ENCODE results near the gene TGFBR2. TPM values are rescaled to one million over a fixed set of nuclear protein-coding genes. Genes with fewer than 3 reads are reported as not detected.
A peak's percentile ranks its signal among the peaks of the same experiment; 100 is the strongest.

The TGFBR2 gene
- polyA plus RNA-seq, 1 donor from 2014 or later, result 76.8 TPM

DNA sequence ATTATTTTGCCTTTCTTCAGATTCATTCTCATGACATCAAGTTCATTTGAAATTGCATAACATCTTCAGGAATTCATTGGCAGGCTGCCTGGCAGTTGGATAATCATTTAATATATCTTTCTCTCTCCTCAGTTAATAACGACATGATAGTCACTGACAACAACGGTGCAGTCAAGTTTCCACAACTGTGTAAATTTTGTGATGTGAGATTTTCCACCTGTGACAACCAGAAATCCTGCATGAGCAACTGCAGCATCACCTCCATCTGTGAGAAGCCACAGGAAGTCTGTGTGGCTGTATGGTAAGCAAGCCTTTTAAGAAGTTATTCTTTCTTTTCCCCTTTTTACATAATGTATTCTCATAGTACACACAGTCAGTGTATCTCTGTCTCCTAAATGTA, 38.2 kb downstream of the TGFBR2 start:
- Mint-ChIP-seq H3K9me3 (no peaks in the 10 kb centered on the region), H3K27me3 (no peaks in the 10 kb centered on the region), H3K4me1 (peaks cover 73 to 83% (median 75%) of the 10 kb centered on the region in 3 donors), H3K27ac (peak overlapping the region; percentile 67 to 92 (median 83)), H3K36me3 (peaks cover 6% of the 10 kb centered on the region), H3K4me3 (peak overlapping the region; percentile 51 to 93 (median 71))

GRCh38 chr3:30645077-30645476, 38.7 kb downstream of the TGFBR2 start:
- Mint-ChIP-seq H3K4me1 (peaks cover 73 to 83% (median 75%) of the 10 kb centered on the region in 3 donors), H3K27me3 (no peaks in the 10 kb centered on the region), H3K27ac (peak overlapping the region; percentile 67 to 92 (median 83)), H3K4me3 (peak overlapping the region in 3 of 4 donors; percentile 64 to 93 (median 78)), H3K9me3 (no peaks in the 10 kb centered on the region), H3K36me3 (peaks cover 6% of the 10 kb centered on the region)

DNA sequence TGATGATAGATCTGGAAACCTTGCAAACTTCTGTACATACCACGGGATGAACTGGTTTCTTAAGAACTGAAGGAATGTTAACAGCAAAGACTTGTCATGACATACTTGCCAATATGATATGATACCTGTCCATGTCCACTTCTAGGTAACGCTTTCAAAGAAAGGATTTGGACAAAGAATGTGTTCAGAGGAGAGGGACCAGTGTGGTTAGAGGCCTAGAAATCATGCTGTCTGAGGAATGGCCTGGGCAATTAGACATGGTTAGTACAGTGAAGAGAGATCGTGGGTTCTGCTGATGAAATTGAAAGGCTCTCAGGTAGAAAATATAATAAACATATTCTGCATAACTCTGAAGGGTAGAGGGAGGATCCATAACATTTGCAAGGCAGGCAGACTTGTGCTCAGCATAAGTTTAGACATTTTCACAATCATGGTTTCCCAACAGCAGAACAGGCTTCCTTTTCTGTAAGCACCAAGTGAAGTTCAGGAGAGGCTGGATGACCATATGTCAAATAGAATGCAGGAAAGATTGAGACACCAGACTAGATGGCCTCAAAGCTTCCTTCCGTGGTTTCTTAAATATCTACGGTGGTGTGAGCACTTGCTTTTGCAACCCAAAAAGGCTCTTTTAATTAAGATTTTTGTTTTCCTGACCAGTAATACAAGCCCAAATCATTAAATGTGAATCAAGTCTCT, 39.9 kb downstream of the TGFBR2 start:
- Mint-ChIP-seq H3K4me3 (peak overlapping the region in 3 of 4 donors; percentile 13 to 40 (median 25)), H3K27me3 (no peaks in the 10 kb centered on the region), H3K36me3 (peaks cover 8% of the 10 kb centered on the region), H3K4me1 (peaks cover 66 to 86% (median 74%) of the 10 kb centered on the region in 3 donors), H3K27ac (peak overlapping the region; percentile 37 to 91 (median 66)), H3K9me3 (no peaks in the 10 kb centered on the region)

DNA sequence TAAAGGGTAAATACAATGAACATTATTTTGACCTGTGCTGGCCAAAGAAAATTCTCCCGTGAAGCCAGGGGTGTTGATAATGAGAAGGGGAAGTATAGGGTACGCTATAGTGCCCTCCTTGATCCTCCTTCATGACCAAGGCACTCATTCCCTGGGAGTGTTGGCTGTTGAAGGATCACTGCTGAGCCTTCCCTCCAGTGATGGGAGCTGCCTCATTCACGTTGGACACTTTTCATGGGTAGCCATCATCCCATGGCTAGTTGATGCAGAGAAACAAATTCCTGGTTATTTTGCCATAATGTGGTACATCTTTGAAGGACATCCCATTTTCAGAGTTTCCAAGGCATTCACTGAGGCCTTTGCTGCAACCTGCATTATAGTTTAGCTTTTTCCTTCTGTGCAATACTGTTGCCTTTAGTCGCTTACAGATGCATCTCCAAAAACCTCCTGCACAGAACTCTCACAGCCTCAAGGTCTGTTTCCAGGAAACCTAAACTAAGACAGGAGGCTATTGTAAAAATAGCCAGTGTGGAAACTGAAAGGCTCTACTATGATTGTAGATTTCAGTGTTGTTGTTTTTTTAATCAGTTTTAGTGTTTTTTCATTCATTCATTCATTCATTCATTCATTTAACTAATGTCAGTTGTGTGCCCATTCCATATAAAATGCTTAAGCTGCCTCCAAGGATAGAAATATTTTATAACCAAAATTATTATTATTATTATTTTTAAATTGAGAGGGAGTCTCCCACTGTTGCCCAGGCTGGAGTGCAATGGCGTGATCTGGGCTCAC, 40.8 kb downstream of the TGFBR2 start:
- Mint-ChIP-seq H3K36me3 (peaks cover 8% of the 10 kb centered on the region), H3K27ac (peak overlapping the region; percentile 37 to 91 (median 66)), H3K9me3 (no peaks in the 10 kb centered on the region), H3K27me3 (no peaks in the 10 kb centered on the region), H3K4me3 (peak overlapping the region in 2 of 4 donors; percentile 33 to 52), H3K4me1 (peaks cover 60 to 78% (median 69%) of the 10 kb centered on the region in 3 donors)

- Mint-ChIP-seq H3K36me3 (peaks cover 8% of the 10 kb centered on the region), H3K4me3 (peak overlapping the region in 3 of 4 donors; percentile 21 to 88 (median 87)), H3K27me3 (no peaks in the 10 kb centered on the region), H3K4me1 (peaks cover 53 to 69% (median 63%) of the 10 kb centered on the region in 3 donors), H3K9me3 (no peaks in the 10 kb centered on the region), H3K27ac (peak overlapping the region; percentile 65 to 89 (median 89))
These were observed 42.4 kb downstream of the TGFBR2 start for GRCh38 chr3:30648670-30649357.

GRCh38 chr3:30649572-30650318, 43.3 kb downstream of the TGFBR2 start:
- Mint-ChIP-seq H3K4me3 (peak overlapping the region; percentile 21 to 88 (median 68)), H3K4me1 (peaks cover 48 to 67% (median 58%) of the 10 kb centered on the region in 3 donors), H3K9me3 (no peaks in the 10 kb centered on the region), H3K27ac (peak overlapping the region; percentile 65 to 89 (median 89)), H3K27me3 (no peaks in the 10 kb centered on the region), H3K36me3 (peaks cover 12% of the 10 kb centered on the region)

GRCh38 chr3:30650348-30650995, 44.1 kb downstream of the TGFBR2 start:
- Mint-ChIP-seq H3K9me3 (no peaks in the 10 kb centered on the region), H3K27ac (peak overlapping the region; percentile 17 to 65 (median 64)), H3K4me3 (peak overlapping the region; percentile 21 to 76 (median 42)), H3K4me1 (peaks cover 51 to 70% (median 60%) of the 10 kb centered on the region in 3 donors), H3K27me3 (no peaks in the 10 kb centered on the region), H3K36me3 (peaks cover 18% of the 10 kb centered on the region)

DNA sequence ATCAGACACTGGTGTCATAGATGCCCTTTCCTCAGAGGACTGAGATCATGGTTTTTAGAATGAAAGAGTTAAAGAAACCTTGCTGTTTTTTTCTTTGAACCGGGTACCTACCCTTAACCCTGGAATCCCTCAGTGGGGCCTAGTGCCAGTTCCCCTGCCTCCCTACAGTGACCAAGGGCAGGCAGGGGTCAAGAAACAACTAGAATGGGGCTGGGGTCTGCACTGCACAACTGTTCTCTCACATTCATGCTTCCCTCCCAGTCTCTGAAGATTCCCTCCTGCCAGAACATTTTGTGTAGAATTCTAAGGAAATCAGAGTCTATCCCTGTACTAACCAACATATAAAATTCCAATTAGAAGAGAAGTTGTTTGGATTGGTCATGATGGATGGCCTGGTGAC, 47.9 kb downstream of the TGFBR2 start:
- Mint-ChIP-seq H3K36me3 (peaks cover 19% of the 10 kb centered on the region), H3K27ac (peak overlapping the region; percentile 92 to 96 (median 94)), H3K4me1 (peaks cover 59 to 72% (median 67%) of the 10 kb centered on the region in 3 donors), H3K27me3 (no peaks in the 10 kb centered on the region), H3K9me3 (no peaks in the 10 kb centered on the region), H3K4me3 (peak overlapping the region in 2 of 4 donors; percentile 34 to 82)

DNA sequence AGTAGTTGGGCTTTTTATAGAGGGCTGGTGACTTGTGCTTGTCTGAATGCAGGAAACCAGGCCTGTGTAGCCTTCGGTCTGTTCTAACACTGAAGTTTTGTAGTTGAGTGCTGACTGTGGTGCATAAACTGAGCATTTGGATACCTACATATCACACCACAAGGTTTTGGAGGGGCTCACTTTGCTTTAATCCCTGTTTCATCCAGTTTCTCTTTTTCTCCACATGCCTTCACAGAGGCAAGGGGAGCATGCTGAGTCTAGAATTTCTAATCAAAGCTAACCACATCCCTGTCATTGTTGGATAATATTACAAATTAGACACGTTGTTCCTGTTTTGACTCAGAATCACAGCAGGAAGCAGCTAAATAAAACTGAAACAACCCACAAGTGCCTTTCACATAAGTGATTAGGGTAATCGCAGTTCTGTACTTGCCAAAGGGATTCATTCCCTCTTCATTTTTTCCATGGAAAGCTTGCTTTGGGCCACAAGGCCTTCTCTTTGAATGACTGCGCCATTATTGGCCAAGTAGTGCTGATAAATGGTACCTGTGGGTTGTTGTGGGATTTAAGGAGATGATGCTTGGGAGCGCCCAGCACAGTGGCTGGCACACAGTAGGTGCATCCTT, 48.9 kb downstream of the TGFBR2 start:
- Mint-ChIP-seq H3K27ac (peak overlapping the region; percentile 92 to 96 (median 94)), H3K36me3 (peaks cover 19% of the 10 kb centered on the region), H3K4me1 (peaks cover 49 to 67% (median 57%) of the 10 kb centered on the region in 3 donors), H3K27me3 (no peaks in the 10 kb centered on the region), H3K9me3 (no peaks in the 10 kb centered on the region), H3K4me3 (peak overlapping the region; percentile 64 to 82 (median 70))

- peak overlapping the region; percentile 63 to 96 (median 71) for H3K27ac Mint-ChIP-seq
- H3K27me3 Mint-ChIP-seq, result no peaks in the 10 kb centered on the region
- H3K4me1 Mint-ChIP-seq, result peaks cover 54 to 68% (median 56%) of the 10 kb centered on the region in 3 donors
- H3K36me3 Mint-ChIP-seq, result peaks cover 19% of the 10 kb centered on the region
- H3K4me3 Mint-ChIP-seq, result peak overlapping the region in 2 of 4 donors; percentile 51 to 74
- no peaks in the 10 kb centered on the region for H3K9me3 Mint-ChIP-seq
These were observed 50.3 kb downstream of the TGFBR2 start for GRCh38 chr3:30656624-30657141.

GRCh38 chr3:30657914-30658313, 51.5 kb downstream of the TGFBR2 start:
- Mint-ChIP-seq H3K27ac (peak overlapping the region; percentile 71 to 91 (median 71)), H3K27me3 (no peaks in the 10 kb centered on the region), H3K36me3 (peaks cover 19% of the 10 kb centered on the region), H3K4me3 (peak overlapping the region in 2 of 4 donors; percentile 1 to 40), H3K9me3 (no peaks in the 10 kb centered on the region), H3K4me1 (peaks cover 56 to 72% (median 63%) of the 10 kb centered on the region in 3 donors)

DNA sequence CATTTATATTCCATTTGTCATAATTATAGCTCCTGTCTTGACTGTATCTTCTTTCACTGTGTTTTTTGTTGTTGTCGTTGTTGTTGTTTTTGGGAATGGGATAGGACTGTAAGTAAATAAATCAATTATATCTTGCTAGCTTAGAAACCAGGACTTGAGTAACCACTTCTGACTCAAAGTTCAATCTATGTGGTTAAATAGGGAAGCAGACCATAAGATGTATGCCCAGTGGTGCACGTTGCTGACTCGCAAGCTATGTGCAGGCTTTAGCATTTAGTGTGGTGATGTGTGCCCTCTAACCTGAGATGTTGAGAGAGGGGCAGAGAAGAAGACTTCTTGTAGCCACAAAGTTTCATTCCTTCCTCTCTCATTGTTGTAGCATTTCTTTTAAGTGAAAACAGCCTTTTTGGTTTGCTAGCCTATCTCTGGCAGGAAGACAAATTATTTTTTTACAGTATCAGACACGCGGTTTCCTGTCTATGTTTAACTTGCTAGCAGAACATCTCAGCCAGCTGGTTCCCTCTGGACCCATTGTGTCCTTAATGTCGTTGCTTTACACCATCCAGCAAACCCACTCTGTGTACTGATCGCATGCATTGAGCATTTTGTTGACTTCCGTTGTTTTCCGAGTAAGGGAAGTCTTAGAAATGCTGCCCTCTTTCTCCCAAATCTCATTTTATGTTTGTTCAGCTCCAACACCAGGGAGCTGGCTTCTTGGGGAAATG, 52.1 kb downstream of the TGFBR2 start:
- peaks cover 21% of the 10 kb centered on the region for H3K36me3 Mint-ChIP-seq

More for the DNA sequence above, 52.1 kb downstream of the TGFBR2 start:
- H3K4me3 Mint-ChIP-seq, result peak overlapping the region; percentile 40 to 72 (median 44)
- no peaks in the 10 kb centered on the region for H3K27me3 Mint-ChIP-seq
- H3K9me3 Mint-ChIP-seq, result no peaks in the 10 kb centered on the region
- H3K27ac Mint-ChIP-seq, result peak overlapping the region; percentile 68 to 91 (median 71)
- H3K4me1 Mint-ChIP-seq, result peaks cover 56 to 74% (median 63%) of the 10 kb centered on the region in 3 donors

Data from IgD-negative memory B cell (primary cell).